Suppressor macrophage (primary cell): ENCODE results near the gene RPL26.
A peak's percentile ranks its signal among the peaks of the same experiment; 100 is the strongest.
"Not testable (repeated sequence)": the region's sequence is repeated elsewhere in the genome, so short reads cannot be mapped to it uniquely, and the experiment has no call there.

Experiments
- DNase-seq, 4 experiments: peaks; one replicate each; pipeline ENCODE4 v3.0.0-alpha.2; 2020 to 2022

The RPL26 gene

DNA sequence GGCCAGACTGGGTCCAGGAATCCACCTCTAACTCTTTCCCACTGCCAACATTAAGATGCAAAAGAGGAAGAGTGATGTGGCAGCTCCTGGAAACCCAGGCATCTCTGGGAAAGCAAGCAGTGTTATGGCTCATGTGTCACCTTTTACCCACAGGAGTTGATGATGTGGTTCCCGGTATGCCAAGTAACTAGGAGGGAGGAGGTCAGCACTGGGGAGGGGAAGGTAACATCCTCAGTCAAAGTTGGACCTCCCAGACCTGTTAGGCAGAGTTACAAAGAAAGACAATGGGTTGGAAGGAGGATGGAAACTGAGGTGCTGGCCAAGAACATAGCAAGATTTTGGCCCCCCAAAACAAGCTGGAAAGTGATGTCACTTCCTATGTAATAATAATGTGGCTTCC is 17.9 kb downstream of the RPL26 start:
- no peak for DNase-seq

DNA sequence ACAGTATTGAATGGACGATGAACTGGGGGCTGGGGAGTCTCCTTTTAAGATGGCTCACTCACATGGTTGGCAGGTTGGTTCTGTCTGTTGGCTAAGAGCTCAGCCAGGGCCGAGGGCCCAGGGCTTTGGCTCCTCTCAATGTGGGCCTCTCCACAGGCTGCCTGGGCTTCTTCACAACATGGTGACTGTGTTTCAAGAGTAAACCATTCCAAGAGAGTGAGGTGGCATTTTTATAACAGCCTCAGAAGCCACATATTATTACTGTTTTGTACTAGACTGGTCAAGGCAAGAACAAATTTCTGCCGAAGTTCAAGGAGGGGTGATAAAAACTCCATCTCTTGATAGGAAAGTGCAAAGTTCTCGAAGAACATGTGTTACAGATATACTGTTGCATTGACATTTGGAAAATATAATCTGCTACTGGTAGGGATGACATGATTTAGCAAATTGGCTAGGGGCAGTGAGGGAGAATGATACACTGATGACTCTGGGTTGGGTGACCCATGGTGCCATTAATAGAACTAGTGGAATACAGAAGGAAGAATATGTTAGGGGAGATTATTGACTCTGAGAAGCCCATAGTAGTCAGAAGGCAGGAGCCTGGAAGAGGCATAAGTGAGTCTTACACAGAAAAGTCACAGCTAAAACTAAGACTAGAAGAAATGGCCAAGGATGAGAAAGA is 20.2 kb downstream of the RPL26 start:
- DNase-seq, result no peak

DNA sequence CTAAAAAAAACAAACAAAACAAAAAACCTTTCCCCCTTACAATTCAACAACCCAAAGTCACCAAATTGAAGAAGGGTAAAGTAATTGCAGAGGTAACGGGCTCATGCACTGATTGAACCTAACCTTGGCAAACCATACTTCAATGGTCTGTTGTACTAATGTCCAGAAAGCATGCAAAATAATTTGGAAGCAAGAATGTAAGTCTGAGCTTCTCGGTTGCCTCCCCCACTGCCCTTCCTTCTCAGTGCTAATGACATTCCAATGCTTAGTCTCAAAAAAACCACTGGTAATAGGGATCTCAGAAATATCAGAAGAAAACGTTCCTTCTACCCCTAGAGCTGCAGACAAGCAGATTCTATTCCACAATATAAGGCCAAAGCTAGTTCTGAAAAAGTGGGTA is 22.2 kb downstream of the RPL26 start:
- DNase-seq, result no peak

DNA sequence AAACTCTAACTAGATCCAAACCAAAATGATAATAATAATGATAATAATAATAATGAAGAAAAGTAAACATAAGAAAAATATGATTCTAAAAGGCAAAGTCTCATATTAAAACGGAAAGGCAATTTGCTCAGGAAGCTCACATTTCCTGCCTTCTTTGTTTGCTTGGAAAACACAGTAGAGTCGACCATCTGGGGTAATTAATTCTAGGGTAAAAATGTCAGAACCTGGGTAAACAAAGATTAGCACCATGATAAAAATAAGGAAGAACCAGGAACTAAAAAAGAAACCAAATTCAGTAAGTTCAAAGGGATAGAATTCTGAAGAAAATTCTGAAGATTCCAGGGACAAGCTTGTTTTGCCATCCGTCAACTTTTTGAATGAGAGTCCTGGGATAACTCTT is 22.7 kb downstream of the RPL26 start:
- no peak for DNase-seq

DNA sequence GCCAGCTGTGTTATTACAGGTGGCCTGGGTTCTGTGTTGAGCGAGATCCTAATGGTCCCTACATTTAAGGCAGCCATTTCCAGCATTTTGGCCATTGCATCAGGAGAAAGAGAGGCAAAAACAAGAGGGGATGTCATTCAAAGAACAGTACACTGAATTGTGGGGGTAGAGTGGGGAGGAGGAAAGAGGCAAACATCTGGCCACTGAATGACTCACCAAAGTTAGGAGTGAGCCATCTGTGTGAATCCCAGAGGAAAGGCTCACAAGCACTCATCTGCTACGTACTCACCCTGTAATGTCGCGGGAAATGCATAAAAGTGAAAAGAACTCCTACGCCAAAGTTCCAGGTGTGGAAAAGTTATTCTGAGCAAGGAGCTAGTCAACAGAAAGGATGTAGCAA is 23.2 kb downstream of the RPL26 start:
- no peak for DNase-seq

DNA sequence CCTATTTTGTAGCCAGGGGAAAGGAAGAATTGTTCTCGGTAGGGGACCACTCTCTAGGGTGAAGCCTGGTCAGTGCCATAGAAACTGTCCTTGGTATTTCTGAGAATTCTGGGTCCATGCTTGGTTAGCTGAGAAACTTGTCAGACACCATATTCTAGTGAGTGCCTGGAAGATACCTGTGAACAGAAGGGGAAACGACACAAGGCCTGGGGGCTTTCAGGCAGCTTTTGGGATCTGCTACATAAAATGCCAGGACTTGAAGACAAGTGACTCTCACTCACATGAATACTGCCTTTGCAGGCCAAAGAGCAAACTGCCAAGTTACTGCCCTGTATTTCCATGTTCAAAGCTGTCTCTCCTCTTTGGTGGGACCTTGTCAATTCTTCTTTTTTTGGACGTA is 25.1 kb downstream of the RPL26 start:
- DNase-seq, result no peak

DNA sequence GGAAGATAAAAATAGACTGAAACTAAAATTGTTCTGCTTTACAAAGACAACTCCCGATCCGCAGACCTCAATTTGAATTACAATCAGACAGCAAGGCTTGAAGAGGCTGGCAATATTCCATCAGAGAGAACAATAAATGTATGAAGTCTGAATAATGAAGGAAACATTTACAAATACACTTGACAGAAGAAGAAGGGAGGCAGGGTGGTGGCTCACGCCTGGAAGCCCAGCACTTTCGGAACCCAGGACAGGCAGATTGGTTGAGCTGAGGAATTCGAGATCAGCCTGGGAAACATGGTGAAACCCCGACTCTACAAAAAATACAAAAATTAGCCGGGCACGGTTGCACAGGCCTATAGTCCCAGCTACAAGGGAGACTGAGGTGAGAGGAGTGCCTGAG is 28.8 kb downstream of the RPL26 start:
- DNase-seq, result no peak

DNA sequence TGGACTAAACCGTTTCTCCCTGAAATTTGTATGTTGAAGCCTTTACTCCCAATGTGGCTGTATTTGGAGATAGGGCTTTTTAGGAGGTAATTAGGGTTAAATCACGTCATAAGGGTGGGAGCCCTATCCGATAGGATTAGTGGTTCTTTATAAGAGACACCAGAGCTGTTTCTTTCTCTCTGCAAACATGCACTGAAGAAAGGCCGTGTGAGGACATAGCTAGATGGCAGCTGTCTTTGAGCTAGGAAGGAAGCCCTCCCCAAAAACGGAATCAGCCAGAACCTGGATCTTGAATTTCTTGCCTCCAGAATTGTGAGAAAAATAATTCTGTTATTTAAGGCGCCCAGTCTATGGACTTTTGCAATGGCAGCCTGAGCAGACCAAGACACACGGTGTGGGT is 29.3 kb downstream of the RPL26 start:
- no peak for DNase-seq

DNA sequence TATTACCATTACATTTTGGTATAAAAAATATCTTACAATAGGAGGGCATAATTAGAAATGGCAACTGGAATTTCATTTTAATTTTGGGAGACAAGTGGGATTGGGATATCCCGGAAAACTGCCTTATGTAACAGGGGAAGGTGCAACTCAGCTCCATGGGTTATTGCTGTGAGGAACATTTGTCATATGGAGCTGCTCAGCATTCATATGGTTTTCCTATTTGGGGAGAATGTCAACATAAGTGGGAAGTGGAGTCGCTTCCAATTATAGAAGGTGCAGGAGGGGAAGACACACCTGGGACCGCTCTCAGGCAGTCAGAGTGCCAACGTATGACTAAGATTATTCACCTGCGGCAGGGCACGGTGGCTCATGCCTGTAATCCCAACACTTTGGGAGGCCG is 32.7 kb downstream of the RPL26 start:
- no peak for DNase-seq

DNA sequence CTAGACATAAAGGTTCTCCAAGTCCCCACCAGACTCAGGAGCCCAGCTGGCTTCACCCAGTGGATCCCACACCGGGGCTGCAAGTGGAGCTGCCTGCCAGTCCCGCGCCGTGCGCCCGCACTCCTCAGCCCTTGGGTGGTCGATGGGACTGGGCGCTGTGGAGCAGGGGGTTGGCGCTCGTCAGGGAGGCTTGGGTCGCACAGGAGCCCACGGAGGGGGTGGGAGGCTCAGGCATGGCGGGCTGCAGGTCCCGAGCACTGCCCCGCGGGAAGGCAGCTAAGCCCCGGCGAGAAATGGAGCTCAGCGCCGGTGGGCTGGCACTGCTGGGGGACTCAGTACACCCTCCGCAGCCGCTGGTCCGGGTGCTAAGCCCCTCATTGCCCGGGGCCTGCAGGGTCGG is 36.0 kb downstream of the RPL26 start:
- DNase-seq, result not testable (repeated sequence)

DNA sequence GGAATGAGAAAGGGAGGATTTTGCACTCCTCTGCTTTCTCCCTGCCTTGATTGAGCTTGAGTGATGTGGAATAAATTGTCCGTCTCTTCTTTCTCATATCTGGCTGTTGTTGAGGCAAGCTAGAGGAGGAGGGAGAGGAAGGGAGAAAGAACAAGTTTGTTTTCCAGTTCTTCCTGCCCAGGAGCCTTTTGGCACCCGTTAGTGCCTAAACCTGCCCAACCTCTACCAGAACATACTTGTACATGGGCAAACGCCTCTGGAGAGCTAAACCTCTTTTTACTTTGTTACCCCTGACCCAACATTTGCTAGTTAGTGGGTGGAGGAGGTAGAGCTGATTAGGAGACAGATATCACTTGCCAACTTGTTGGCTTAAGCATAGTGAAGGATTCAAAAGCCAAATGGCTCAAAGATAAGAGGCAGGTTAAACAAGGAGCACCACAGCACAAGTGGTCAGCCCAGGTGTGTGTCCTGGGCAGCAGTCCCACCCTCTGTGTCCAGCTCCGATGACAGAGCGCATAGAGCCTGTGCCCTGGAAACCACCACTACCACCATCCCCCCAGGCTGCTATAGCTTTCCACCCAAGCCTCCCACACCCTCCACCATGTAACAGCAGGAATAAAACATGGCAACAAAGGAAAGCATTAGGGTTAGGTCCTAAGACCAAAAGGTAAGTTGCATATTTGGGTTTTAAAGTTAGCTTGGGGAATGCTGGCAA is 36.9 kb downstream of the RPL26 start:
- no peak for DNase-seq

DNA sequence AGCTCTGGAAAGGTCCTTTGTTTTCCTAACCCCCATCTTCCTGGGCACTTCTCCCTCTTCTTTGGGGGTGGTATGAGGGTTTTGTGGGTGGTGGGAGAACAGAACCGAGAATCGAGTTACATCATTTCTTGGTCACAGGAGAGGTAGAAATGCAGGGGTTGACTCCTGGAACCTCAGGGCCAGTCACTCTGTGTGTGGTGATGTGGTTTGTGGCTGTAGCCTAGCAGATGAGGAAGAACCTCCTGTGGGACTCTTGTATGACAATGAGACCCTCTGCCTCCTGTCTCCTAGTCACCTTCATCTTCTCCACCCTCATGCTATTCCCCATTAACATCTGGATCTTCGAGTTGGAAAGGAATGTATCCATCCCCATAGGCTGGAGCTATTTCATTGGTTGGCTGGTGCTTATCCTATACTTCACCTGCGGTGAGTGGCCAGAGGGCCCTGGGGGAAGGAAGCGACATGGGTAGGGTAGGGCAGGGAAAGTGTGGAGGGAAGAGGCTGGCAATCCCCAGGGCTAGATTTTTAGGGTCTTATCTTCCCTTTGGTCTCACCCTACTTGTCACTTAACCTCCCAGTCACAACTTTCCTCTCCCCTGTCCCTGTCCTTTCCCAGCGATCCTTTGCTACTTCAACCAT is 37.8 kb downstream of the RPL26 start:
- no peak for DNase-seq

DNA sequence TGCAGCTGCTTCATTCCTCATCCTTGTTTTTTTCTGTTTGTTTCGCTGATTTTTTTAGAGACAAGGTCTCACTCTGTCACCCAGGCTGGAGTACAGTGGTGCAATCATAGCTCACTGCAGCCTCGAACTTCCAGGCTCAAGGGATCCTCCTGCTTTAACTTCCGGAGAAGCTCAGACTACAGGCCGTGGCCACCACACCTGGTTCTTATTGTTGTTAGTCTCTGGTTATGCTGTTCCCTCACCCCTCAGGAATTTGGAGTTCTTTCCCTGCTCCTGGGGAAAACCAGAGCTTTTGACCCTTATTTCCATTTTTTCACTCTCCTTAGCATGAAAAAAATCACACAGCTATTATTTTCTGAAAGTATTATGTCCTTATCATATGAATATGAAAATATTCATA is 41.5 kb downstream of the RPL26 start:
- DNase-seq, result no peak

DNA sequence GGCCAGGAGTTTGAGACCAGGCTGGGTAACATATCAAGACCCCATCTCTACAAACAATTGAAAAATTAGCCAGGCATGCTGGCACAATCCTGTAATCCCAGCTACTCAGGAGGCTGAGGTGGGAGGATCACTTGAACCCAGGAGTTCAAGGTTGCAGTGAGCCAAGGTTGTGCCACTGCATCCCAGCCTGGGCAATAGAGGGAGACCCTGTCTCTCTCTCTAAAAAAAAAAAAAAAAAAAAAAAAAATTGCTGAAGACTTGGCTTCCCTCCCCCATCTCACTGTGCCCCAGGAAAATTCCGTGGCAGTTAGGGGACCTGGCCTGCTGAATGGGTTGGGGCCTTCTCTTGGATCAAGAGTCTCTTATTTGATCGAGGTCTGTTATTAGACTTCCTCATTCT is 43.5 kb downstream of the RPL26 start, which contains the start of gene ODF4:
TSS of gene ODF4 (plus strand) at position 301 of the 400 bp plus-strand sequence. CDS start 212 bp downstream, outside the sequence.
- DNase-seq, result no peak

DNA sequence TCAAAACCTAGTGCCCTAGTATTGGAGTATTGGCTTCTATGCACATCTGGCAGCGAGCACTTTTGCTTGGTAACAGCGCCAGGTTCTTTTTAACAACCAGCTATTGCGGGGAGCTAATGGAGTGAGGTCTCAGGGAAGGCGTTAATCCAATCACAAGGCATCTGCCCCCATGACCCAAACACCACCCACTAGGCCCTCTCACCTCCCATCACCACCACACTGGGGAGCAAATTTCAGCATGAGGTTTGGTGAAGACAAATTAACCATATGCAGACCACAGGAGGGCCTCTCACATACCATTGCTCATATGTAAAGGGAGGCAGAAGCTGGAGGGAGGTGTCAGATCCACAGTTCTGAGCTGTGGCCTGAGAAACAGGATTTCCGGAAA is 44.2 kb downstream of the RPL26 start:
- DNase-seq, result no peak

DNA sequence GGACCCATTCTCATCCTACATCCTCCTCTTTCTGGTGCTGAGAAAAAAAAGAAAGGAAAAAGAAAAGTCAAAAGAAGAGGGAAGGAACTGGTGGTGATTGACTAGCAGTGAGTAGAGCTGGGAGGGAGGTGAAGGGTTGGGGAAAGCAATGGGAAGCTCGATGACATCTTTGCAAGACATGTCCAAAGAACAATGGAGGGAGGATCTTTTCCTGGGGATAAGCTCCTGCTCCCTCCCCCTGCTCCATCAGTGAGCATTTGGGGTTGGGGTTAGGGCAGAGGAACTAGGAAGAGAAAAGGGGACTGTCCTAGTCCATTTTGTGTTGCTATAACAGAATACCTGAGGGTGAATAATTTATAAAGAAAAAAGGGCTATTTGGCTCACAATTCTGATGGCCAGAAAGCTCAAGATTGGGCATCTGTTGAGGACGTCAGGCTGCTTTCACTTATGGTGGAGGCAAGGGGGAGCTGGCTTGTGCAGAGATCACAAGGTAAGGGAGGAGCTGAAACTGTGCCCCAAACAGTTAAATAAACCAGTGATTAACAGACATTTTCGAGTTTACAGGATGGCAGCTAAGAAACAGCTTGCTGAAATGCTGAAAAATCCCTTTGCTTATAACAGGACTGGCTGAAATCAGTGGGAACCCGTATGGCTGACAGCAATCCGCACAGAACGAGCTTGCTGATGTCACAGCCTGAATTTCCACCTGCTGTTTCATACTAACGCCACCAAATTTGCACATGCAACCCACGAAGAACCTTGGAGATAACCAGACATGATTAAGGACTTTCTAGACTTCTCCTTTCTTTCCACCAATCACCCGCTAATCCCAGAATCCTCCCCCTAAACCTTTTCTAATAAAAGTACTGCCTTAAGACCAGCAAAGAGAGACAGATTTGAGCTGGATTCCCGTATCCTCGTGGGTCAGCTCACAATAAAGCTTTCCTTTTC is 44.9 kb downstream of the RPL26 start:
- peak; percentile 52 to 85 (median 66) for DNase-seq

DNA sequence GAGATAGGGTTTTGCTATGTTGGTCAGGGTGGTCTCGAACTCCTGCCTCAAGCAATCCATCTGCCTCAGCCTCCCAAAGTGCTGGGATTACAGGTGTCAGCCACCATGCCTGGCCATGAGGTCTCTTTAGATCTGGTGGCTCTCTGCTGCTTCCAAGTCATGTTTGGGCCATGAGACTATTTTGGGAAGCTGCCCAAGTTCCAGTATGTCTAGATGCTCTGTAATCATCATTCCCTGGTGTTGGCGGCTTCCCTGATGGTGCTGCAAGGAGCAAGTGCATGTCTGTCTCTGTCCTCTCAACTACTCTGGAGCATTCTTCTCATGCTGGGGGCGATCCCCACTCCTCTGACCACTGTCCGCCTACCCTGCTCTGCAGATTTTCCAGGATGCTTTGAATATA is 49.7 kb downstream of the RPL26 start:
- DNase-seq, result no peak

DNA sequence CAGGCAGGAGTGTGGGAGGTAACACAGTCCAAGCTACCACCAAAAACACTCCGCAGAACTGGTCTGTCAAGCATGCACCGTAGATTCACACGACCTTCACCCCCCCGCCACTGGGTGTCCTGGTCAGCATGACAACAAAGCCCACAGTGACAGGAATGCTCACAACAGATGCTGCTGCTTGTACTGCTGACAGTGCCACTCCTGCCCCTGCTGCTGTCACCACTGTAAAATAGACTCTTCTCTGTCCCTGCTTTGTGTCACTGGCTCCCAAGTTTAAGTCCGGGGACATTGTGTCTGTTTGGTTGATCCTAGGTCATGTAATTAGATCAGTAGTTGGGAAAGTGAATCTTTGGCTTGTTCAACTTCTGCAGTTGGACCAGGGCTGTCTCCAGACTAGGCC is 50.3 kb downstream of the RPL26 start:
- DNase-seq, result no peak

DNA sequence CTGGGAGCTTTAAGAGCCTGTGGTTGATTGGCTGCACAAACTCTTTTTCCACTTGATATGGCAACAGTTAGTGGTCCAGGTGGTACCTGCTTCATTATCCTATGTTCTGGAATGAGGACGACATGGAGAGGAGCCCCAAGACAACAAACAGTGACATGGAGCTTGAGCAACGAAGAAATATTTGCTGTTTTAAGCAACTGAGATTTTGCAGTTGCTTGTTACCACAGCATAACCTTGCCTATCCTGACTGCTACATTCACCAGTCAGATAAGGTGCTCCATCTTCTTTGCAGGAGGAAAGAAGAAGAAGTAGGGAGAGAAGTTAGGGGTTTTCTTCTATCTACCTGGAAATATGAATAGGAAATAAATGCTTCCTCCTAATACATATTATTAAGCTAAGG is 50.9 kb downstream of the RPL26 start:
- DNase-seq, result no peak
